Right atrium auricular region (tissue), 2 donors: ENCODE data around the gene ABCA9. TPM values are rescaled to one million over a fixed set of nuclear protein-coding genes. Genes with fewer than 3 reads are reported as not detected.

Experiments used
- DNase-seq: peaks from one replicate; pipeline ENCODE4 v3.0.0-alpha.2; 2019; ENCODE audit warnings: low spot score
- H3K27ac ChIP-seq, 2 donors: fragments of 200-600 bp; sonication (generic); 1 replicate in 1 of 2; 2 replicates in 1 of 2; pipeline ENCODE4 v1.5.1; 2016 to 2019
- H3K27me3 ChIP-seq, 2 donors: fragments of 200-600 bp; sonication (generic); one replicate each; pipeline versions ENCODE4 v1.5.1 to v1.6.0; 2017 to 2019
- H3K36me3 ChIP-seq: fragments of 200-600 bp; sonication (generic); one replicate; pipeline ENCODE4 v1.5.1; 2016
- H3K4me1 ChIP-seq, 2 donors: fragments of 200-600 bp; sonication (generic); one replicate each; pipeline versions ENCODE4 v1.5.1 to v1.6.0; 2017 to 2019
- H3K4me3 ChIP-seq, 2 donors: fragments of 200-600 bp; sonication (generic); 1 replicate in 1 of 2; 2 replicates in 1 of 2; pipeline ENCODE4 v1.5.1; 2017 to 2019; ENCODE audit warnings: mild to moderate bottlenecking in 1 of 2, moderate library complexity in 1 of 2
- H3K9me3 ChIP-seq, 2 donors: fragments of 200-600 bp; sonication (generic); one replicate each; pipeline ENCODE4 v1.5.1; 2019
- CTCF ChIP-seq, 2 donors: fragments of 200-600 bp; sonication (generic); IDR thresholded peaks; one replicate each; pipeline ENCODE4 v1.5.1; 2019; ENCODE audit warnings: antibody characterized with exemption in 2 of 2
- total RNA-seq, 2 donors: library from RNA; depleted of rRNA; stranded (reverse); fragments of >200 nt; gene quantifications; one replicate each; pipeline ENCODE4 v1.1.0, GENCODE V29; 2016

ABCA9 gene
- total RNA-seq, 2 donors from 2014 or later, result 11.3 to 11.8 TPM

DNA sequence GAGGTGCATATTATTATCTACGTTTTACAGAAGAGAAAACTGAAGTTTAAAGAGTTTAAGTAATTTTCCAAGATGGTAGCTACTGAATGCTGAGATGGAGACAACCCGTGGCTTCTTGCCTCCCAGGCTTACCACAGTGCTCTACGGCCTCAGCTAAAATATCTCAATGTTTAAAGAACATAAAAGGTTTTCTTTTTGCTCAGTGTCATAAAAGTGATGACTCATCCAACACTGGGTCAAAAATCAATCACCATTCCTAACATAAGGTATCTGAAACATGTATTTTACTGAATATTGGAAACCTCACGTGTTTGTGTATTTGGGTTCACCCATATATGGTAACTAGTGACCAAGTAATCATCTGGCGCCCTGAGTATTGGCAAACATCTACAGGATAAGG, 18.4 kb downstream of the ABCA9 start:
- no peak for TF ChIP-seq CTCF (IDR thresholded peaks at IDR 0.05)
- DNase-seq, result no peak
- H3K4me1 ChIP-seq, result peaks cover 0 to under 1% of the 10 kb centered on the region in 2 donors
- peaks cover 0 to 6% of the 10 kb centered on the region in 2 donors for H3K9me3 ChIP-seq
- no peak overlapping the region for H3K27ac ChIP-seq
- peaks cover 11% of the 10 kb centered on the region for H3K36me3 ChIP-seq
- H3K4me3 ChIP-seq, result no peak overlapping the region
- no peaks in the 10 kb centered on the region for H3K27me3 ChIP-seq

- TF ChIP-seq CTCF (IDR thresholded peaks at IDR 0.05), result no peak
- peaks cover 11% of the 10 kb centered on the region for H3K36me3 ChIP-seq
- H3K4me3 ChIP-seq, result no peak overlapping the region
- no peak overlapping the region for H3K27ac ChIP-seq
- no peaks in the 10 kb centered on the region for H3K4me1 ChIP-seq
- H3K9me3 ChIP-seq, result peaks cover 0 to under 1% of the 10 kb centered on the region in 2 donors
- H3K27me3 ChIP-seq, result no peaks in the 10 kb centered on the region
- DNase-seq, result no peak
These were observed 28.9 kb downstream of the ABCA9 start for GRCh38 chr17:69031839-69032238.

DNA sequence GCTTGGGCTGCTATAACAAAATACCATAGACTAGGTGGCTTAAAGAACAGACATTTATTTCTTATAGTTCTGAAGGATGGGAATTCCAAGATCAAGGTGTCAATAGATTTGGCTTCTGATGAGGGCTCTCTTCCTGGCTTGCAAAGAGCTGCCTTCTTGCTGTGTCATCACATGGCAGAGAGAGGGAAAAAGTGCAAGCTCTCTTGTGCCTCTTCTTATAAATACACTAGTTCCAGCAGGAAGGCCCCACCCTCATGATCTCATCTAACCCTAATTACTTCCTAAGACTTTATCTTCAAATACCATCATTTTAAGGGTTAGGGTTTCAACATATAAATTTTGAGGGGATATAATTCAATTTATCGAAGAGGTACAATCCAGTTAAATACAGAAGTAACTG, 30.6 kb downstream of the ABCA9 start:
- TF ChIP-seq CTCF (IDR thresholded peaks at IDR 0.05), result no peak
- H3K4me3 ChIP-seq, result no peak overlapping the region
- peaks cover 11% of the 10 kb centered on the region for H3K36me3 ChIP-seq
- H3K4me1 ChIP-seq, result no peaks in the 10 kb centered on the region
- DNase-seq, result no peak
- H3K9me3 ChIP-seq, result no peaks in the 10 kb centered on the region
- no peak overlapping the region for H3K27ac ChIP-seq
- H3K27me3 ChIP-seq, result no peaks in the 10 kb centered on the region

DNA sequence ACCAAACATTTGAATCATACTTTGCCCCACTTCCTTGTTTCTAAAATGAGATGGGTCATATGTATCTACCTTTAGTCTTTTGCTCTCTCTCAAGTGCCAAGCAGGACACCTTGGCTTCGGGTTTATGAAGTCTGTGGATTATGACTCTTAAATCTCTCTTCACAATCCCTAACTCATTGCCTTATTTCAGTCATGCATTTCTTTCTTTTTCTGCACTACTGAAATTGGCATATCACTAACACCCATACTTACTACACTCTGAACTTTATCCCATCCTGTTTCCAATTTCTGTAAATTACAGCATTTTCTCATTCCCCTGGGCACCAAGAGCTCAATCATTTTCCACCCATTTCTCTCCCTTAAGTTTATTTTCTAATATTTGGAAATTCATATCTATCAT, 42.0 kb downstream of the ABCA9 start:
- Histone ChIP-seq H3K36me3 (peaks cover 20% of the 10 kb centered on the region), H3K27ac (no peak overlapping the region), H3K4me1 (no peaks in the 10 kb centered on the region), H3K9me3 (no peaks in the 10 kb centered on the region), H3K4me3 (no peak overlapping the region), H3K27me3 (no peaks in the 10 kb centered on the region)
- DNase-seq, result no peak
- TF ChIP-seq CTCF (IDR thresholded peaks at IDR 0.05), result no peak

- no peaks in the 10 kb centered on the region for H3K27me3 ChIP-seq
- no peaks in the 10 kb centered on the region for H3K4me1 ChIP-seq
- DNase-seq, result no peak
- H3K4me3 ChIP-seq, result no peak overlapping the region
- H3K27ac ChIP-seq, result no peak overlapping the region
- H3K9me3 ChIP-seq, result no peaks in the 10 kb centered on the region
- H3K36me3 ChIP-seq, result peaks cover 20% of the 10 kb centered on the region
- TF ChIP-seq CTCF (IDR thresholded peaks at IDR 0.05), result no peak
These were observed 42.6 kb downstream of the ABCA9 start for GRCh38 chr17:69018022-69018615.

DNA sequence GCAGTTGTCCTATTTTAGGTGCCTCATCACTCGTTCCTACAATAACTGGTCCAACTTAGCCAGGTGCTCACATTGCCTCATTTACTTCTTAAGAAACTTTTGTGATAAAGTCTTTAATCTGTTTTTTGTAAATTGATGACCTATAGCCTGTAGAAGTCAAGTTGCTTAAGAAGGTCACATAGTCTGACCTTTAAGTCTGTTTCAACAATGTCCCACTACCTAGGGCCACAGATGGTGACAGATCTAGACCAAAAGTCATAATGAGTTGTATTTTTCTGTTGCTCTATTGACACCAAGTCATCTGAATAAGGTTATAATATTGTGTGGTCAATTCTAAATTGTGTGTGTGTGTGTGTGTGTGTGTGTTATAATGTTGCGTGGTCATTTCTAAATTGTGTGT, 45.1 kb downstream of the ABCA9 start:
- H3K36me3 ChIP-seq, result peaks cover 20% of the 10 kb centered on the region
- H3K4me1 ChIP-seq, result no peaks in the 10 kb centered on the region
- no peak overlapping the region for H3K4me3 ChIP-seq
- no peak overlapping the region for H3K27ac ChIP-seq
- DNase-seq, result no peak
- H3K9me3 ChIP-seq, result no peaks in the 10 kb centered on the region
- H3K27me3 ChIP-seq, result no peaks in the 10 kb centered on the region
- no peak for TF ChIP-seq CTCF (IDR thresholded peaks at IDR 0.05)
